ENCODE data around the gene MRPL2.
A peak's percentile ranks its signal among the peaks of the same experiment; 100 is the strongest.

The MRPL2 gene

GRCh38 chr6:43059168-43060033, at the start of gene MRPL2, which contains the start of gene KLC4:
Gene MRPL2 (minus strand): TSS chr6:43059434. CDS start chr6:43059381, 53 bp downstream.
Gene KLC4 (plus strand): TSS chr6:43059631. CDS start chr6:43061336, 1,705 bp downstream.
- peak; percentile 90 to 92 for DNase-seq (ENCODE audit: low read depth in 2 of 2)

DNA sequence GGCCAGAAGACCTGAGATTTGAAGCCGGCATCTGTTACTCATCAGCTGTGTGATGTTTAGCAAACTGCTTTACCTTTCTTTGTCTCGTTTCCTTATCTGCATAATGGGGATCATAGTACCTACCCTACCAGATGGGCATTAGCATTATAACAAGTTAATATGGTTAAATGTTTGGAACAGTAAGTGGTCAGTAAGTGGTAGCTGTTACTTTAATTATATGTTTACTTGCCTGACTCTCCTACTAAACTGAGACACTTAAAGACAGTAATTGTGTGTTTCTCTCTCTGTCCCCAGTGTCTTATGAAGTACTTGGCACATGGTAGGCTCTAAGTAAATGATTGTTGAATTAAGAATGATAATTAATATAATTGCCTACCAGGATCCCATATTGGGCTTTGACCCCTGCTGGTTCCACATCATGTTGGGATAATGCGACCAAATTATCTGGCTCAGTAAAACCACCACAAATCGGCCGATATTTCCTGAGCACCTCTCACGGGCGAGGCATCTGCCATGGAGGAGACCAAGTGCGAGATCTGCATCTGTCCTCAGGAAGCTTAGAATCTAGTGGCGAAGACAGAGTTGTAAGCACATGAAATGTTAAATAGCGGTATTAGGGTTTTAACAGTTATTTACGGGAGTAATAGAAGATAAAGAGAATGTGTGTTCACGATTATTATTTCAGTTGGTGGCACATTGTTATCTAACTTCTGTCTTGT, 48.3 kb upstream of the MRPL2 start:
- no peak for DNase-seq (ENCODE audit: low read depth in 2 of 2)

DNA sequence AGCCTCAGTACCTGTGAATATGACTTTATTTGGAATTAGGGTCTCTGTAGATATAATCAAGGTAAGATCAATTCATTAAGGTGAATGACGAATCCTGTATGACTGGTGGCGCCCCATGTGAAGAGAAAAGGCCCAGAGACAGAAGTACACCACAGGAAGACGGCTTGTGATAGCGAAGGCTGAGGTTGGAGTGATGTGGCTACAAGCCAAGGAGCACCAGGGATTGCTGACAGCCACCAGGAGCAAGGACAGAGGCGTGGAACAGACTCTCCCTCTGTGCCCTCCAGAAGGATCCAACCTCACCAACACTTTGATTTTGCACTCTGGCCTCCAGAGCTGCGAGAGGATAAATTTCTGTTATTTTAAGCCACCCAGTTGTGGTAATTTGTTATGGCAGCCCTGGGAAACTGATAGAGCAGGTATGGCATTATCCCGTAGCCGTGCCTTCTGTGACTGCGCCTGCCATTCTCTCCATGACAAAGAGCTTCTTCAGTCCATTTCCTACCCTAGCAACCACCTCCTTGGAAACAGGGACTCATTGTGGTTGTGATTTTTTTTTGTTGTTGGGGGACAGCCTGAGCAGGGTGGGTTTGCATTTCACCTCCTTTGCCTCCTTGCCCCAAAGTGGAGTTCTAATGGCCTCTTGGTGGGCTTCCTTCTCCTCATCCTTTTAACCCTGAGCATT, 46.4 kb upstream of the MRPL2 start:
- no peak for DNase-seq (ENCODE audit: low read depth in 2 of 2)

DNA sequence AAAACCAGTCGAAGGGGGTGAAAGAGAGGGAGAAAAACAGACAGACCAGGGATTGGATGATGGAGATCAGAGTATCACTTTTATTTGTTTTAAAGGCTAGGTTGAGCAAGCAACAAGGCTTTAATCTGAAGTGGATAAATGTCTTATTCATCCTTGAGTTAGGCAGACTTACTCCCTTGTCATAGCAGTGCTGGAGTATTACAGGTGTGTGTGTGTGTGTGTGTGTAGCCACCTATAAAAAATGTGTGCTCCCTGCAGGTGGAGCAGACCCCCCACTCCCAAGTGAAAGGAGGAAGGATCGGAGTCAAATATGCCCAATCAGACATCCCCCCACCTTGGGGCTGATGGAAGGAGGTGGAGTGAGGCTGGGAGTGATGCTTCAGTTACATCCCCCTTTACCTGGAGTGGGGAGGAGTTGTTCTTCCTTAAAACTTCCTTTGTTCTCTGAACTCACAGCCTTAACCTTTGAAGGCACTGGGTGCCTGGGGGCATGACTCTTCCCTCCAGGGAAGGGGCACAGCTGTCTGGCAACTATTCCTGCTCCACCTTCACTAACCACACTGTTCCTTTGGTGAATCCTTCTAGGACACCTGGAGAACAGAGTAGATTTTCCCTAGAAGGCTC, 44.1 kb upstream of the MRPL2 start:
- DNase-seq (ENCODE audit: low read depth in 2 of 2) = no peak

GRCh38 chr6:43101497-43101896, 42.3 kb upstream of the MRPL2 start:
- no peak for DNase-seq (ENCODE audit: low read depth in 2 of 2)

DNA sequence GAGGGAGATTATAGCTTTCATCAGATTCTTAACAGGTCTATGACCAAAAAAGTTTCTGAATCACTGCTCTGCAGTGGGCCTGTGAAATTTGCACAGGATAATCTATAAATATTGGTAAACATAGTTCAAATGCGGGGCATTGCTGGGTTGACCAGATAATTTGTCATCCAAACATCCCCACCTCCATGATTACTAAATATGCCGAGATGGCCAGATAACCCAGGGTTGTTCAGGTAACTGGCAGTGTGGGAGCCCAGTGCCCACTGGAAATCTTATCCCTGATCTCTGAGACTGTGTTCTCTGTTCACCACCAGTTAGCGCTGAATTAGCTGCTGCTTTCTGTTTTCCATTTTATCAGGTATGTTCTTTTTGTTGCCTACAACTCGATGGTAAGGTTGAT, 38.3 kb upstream of the MRPL2 start:
- no peak for DNase-seq (ENCODE audit: low read depth in 2 of 2)

DNA sequence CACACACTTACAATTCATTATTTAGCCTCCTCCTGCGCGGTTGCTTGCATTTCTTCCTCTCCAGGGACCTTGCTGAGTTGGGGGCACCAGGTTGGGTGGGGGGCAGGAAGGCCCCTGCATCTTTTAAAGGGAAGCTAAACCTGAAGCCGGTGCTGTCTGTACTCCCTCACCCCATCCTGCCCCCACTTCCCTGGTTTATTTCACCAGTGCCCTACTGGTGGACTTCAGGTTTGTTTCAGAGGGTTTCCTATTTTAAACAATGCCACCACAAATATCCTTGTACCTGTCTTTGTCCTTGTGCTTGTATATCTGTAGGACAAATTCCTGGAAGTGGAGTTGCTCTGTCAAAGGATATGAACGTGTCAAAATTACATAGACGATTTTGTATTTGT, 37.9 kb upstream of the MRPL2 start:
- no peak for DNase-seq (ENCODE audit: low read depth in 2 of 2)

GRCh38 chr6:43096451-43097097, 37.3 kb upstream of the MRPL2 start:
- no peak for DNase-seq (ENCODE audit: low read depth in 2 of 2)

DNA sequence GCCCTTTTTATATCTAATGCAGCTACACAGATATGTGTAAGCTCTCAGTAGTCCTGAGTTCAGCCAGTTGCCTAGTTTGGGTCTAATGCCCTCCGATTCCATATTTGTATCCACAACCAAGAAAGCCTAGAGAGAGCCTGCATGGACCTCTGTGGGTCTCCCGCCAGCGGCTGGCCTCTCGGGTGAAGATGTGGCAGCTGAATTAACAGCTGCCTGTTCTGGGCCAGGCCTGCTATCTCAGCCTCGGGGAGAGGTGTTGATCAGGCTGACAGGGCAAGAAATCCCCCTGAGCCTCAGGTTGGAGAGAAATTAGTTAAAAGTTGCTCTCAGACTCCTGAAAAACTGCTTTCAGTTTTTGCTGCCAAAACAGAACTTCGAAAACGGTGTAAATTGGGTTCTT, 36.7 kb upstream of the MRPL2 start:
- DNase-seq (ENCODE audit: low read depth in 2 of 2) = no peak

- DNase-seq (ENCODE audit: low read depth in 2 of 2) = no peak
Observed at GRCh38 chr6:43093436-43094289, 34.4 kb upstream of the MRPL2 start.

DNA sequence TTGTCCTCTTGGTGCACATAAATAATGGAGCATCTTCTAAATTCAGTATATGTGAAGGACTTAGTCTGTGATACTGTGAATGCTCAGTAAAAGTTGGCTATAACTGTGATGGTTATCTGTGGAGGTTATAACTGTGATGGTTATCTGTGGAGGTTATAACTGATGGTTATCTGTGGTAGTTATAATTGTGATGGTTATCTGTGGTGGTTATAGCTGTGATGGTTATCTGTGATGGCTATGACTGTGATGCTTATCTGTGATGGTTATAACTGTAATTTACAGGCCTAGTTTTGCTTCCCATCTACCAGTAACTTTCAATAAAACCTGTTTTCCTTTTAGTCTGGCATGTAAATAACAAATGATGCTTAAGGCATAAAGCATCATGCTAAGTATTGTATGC, 33.4 kb upstream of the MRPL2 start:
- no peak for DNase-seq (ENCODE audit: low read depth in 2 of 2)

- DNase-seq (ENCODE audit: low read depth in 2 of 2) = no peak
Observed at GRCh38 chr6:43091436-43091991, 32.3 kb upstream of the MRPL2 start.

GRCh38 chr6:43091020-43091419, 31.8 kb upstream of the MRPL2 start:
- DNase-seq (ENCODE audit: low read depth in 2 of 2) = no peak

DNA sequence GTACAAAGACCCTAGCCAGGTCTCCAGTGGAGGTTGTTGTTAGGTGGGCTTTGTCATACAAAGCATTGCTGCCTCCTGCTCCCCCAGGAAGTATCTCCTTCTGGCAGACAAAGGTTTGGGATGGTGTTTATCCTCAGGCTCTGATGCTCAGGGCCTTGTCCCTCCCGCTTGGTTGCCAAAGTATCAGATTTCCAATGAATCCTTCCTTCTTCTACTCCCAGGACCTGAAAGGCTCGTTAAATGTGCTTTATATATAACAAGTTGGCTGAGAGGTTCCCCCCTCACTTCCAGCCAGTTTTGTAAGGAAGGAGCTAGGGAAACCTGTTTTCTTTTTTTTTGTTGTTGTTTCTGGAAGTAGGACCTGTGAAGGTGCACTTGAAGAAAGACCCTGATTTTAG, 31.3 kb upstream of the MRPL2 start:
- no peak for DNase-seq (ENCODE audit: low read depth in 2 of 2)

DNA sequence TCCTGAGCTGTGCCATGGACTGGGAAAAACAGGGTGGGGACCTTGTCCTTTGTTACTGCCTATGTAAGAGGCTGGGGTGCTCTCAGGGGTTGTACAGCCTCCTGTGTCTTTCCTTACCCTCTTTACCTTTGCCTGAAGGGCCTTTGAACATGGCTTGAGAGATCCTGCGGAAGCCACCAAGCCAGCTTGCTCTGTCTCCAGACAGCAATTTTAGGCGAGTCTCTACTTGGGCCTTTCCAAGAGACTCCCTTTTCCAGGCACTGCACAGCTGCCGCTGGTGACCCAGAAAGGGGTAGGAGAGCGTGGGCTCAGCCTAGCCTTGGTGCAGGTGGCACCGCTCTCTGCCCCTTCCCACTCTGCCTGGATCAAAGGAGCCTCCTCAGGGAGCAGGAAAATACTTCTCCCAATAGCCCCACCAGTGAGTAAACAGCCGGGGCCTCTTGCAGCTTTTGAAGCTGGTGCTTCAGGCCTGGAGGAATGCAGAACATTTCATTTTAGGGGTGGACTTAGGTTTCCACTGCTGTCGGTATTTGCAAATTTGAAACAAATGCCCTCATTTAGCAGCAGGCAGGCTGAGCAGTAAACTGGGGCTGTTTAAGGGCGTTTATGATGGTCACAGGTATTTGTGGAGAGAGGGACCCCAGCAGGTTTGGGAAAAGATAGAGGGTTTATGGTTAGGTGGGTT, 30.8 kb upstream of the MRPL2 start:
- no peak for DNase-seq (ENCODE audit: low read depth in 2 of 2)

- no peak for DNase-seq (ENCODE audit: low read depth in 2 of 2)
Observed at GRCh38 chr6:43089467-43089866, 30.2 kb upstream of the MRPL2 start.

- DNase-seq (ENCODE audit: low read depth in 2 of 2) = no peak
Observed at GRCh38 chr6:43088654-43089056, 29.4 kb upstream of the MRPL2 start.

- no peak for DNase-seq (ENCODE audit: low read depth in 2 of 2)
Observed at GRCh38 chr6:43086022-43086658, 26.9 kb upstream of the MRPL2 start.
